ENCODE results near the gene C2CD2.

- TF ChIP-seq YY1 (IDR thresholded peaks at IDR 0.05; ENCODE audit: low read depth, low read length) (no peak), ATF7 (IDR thresholded peaks at IDR 0.05; ENCODE audit: low read depth) (no peak)
Observed at GRCh38 chr21:41886328-41886727, 67.5 kb downstream of the C2CD2 start.

Measured in GM12878 (cell line).